Upper lobe of right lung (tissue), 1 donor: Measurements from ENCODE around the gene BABAM2. TPM values are rescaled to one million over a fixed set of nuclear protein-coding genes. Genes with fewer than 3 reads are reported as not detected.

ENCODE experiments used
- ATAC-seq: fragments of 200-7000 bp; cut with Tn5 transposase; one replicate; pipeline ENCODE4 v1.9.1; 2020; ENCODE audit warnings: mild to moderate bottlenecking, moderate library complexity
- DNase-seq: peaks from one replicate; pipeline ENCODE4 v3.0.0-alpha.2; 2020
- H3K27ac ChIP-seq: fragments of 200-600 bp; one replicate; pipeline ENCODE4 v1.8.0; 2022
- H3K27me3 ChIP-seq: fragments of 200-600 bp; one replicate; pipeline ENCODE4 v1.8.0; 2022; ENCODE audit warnings: mild to moderate bottlenecking
- H3K36me3 ChIP-seq: fragments of 200-600 bp; one replicate; pipeline ENCODE4 v1.8.0; 2022
- H3K4me1 ChIP-seq: fragments of 200-600 bp; one replicate; pipeline ENCODE4 v1.8.0; 2022
- H3K4me3 ChIP-seq: fragments of 200-600 bp; one replicate; pipeline ENCODE4 v1.8.0; 2022; ENCODE audit warnings: mild to moderate bottlenecking
- H3K9me3 ChIP-seq: fragments of 200-600 bp; one replicate; pipeline ENCODE4 v1.8.0; 2022
- intact Hi-C: fragments of 100-400 bp; cut with DNase I; formaldehyde crosslinking; loops from one replicate; pipeline ENCODE4 v1.11.0; 2022
- total RNA-seq: library from RNA; stranded (reverse); fragmentation: NEBNext Ultra II Directional; extraction: Animal tissue kit (Norgen Biotek cat#: 25700); gene quantifications from one replicate; pipeline ENCODE4 v1.2.1, GENCODE V29; 2021
- TF ChIP-seq, protein P1 (sequence below): fragments of 200-600 bp; IDR thresholded peaks from one replicate; pipeline ENCODE4 v1.8.0; 2022; ENCODE audit warnings: antibody characterized with exemption
- donor health status: DM: no; HTN: yes; CAD: no; lungs with severe emphysema.

The BABAM2 gene
- total RNA-seq, 1 donor from 2014 or later, result 36.2 TPM

- DNase-seq (no peak), ATAC-seq (no peak)
- TF ChIP-seq, protein P1, sequence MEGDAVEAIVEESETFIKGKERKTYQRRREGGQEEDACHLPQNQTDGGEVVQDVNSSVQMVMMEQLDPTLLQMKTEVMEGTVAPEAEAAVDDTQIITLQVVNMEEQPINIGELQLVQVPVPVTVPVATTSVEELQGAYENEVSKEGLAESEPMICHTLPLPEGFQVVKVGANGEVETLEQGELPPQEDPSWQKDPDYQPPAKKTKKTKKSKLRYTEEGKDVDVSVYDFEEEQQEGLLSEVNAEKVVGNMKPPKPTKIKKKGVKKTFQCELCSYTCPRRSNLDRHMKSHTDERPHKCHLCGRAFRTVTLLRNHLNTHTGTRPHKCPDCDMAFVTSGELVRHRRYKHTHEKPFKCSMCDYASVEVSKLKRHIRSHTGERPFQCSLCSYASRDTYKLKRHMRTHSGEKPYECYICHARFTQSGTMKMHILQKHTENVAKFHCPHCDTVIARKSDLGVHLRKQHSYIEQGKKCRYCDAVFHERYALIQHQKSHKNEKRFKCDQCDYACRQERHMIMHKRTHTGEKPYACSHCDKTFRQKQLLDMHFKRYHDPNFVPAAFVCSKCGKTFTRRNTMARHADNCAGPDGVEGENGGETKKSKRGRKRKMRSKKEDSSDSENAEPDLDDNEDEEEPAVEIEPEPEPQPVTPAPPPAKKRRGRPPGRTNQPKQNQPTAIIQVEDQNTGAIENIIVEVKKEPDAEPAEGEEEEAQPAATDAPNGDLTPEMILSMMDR, result no peak
- Histone ChIP-seq H3K4me1 (no peaks in the 10 kb centered on the region), H3K9me3 (no peaks in the 10 kb centered on the region), H3K27me3 (no peaks in the 10 kb centered on the region), H3K36me3 (no peaks in the 10 kb centered on the region), H3K27ac (no peak overlapping the region), H3K4me3 (no peak overlapping the region)
- intact Hi-C loops, result no loop called here
Measured at GRCh38 chr2:28263690-28264089, 373.2 kb downstream of the BABAM2 start.

DNA sequence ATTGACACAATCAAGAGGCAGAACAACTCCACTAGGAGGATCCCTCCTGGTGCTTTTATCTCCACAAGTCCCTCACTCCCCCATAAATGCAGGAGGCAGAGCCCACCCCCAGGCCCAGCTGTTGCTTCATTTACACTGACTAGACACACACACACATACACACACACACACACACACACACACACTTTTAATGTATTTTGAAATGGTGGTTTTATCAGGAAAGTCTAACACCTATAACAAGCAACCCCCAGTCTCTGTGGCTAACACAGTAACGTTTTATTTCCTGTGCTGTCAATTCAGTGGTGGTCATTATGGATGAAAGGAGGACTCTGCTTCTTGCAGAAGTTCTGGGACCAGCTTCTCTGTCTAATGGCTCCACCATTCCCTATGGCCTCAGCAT, 376.8 kb downstream of the BABAM2 start:
- DNase-seq, result no peak
- no peak for ATAC-seq
- H3K36me3 ChIP-seq, result no peaks in the 10 kb centered on the region

GRCh38 chr2:28268386-28268785, 377.9 kb downstream of the BABAM2 start:
- Histone ChIP-seq H3K4me3 (no peak overlapping the region), H3K9me3 (no peaks in the 10 kb centered on the region), H3K4me1 (no peaks in the 10 kb centered on the region), H3K27ac (no peak overlapping the region), H3K36me3 (no peaks in the 10 kb centered on the region), H3K27me3 (no peaks in the 10 kb centered on the region)
- DNase-seq, result no peak
- ATAC-seq, result no peak
- TF ChIP-seq, protein P1, result no peak
- intact Hi-C loops, result no loop called here

More for the DNA sequence above, 376.8 kb downstream of the BABAM2 start:
- Histone ChIP-seq H3K27ac (no peak overlapping the region), H3K4me3 (no peak overlapping the region), H3K4me1 (no peaks in the 10 kb centered on the region), H3K9me3 (no peaks in the 10 kb centered on the region), H3K27me3 (no peaks in the 10 kb centered on the region)
- intact Hi-C loops, result no loop called here
- TF ChIP-seq, protein P1, result no peak

- Histone ChIP-seq H3K36me3 (no peaks in the 10 kb centered on the region), H3K27me3 (no peaks in the 10 kb centered on the region), H3K4me1 (peaks cover under 1% of the 10 kb centered on the region), H3K4me3 (no peak overlapping the region), H3K27ac (no peak overlapping the region), H3K9me3 (no peaks in the 10 kb centered on the region)
- intact Hi-C loops, result no loop called here
- peak; percentile 52 for ATAC-seq
- TF ChIP-seq, protein P1, result no peak
- no peak for DNase-seq
Measured at GRCh38 chr2:28269019-28269784, 378.7 kb downstream of the BABAM2 start.

GRCh38 chr2:28270456-28271152, 380.1 kb downstream of the BABAM2 start:
- ATAC-seq (no peak), DNase-seq (no peak)
- Histone ChIP-seq H3K36me3 (no peaks in the 10 kb centered on the region), H3K9me3 (no peaks in the 10 kb centered on the region), H3K4me1 (peaks cover 7% of the 10 kb centered on the region), H3K27me3 (no peaks in the 10 kb centered on the region), H3K4me3 (no peak overlapping the region), H3K27ac (no peak overlapping the region)
- intact Hi-C loops, result no loop called here
- TF ChIP-seq, protein P1, result no peak
